Ishikawa (cell line): ENCODE measurements around the gene CCNL2.

Experiments
- CEBPB ChIP-seq: IDR thresholded peaks from 2 replicates; pipeline ENCODE4 v1.6.1; 2012
- CREB1 ChIP-seq: IDR thresholded peaks from 2 replicates; pipeline ENCODE4 v1.6.1; 2012; ENCODE audit warnings: low read depth
- EGR1 ChIP-seq: IDR thresholded peaks from 2 replicates; pipeline ENCODE4 v1.6.1; 2012
- FOXM1 ChIP-seq: IDR thresholded peaks from 2 replicates; pipeline ENCODE4 v1.6.1; 2012; ENCODE audit warnings: low read depth, borderline replicate concordance
- MAX ChIP-seq: IDR thresholded peaks from 2 replicates; pipeline ENCODE4 v1.6.1; 2012
- NFIC ChIP-seq: IDR thresholded peaks from 2 replicates; pipeline ENCODE4 v1.6.1; 2012
- RAD21 ChIP-seq: IDR thresholded peaks from 2 replicates; pipeline ENCODE4 v1.6.1; 2012; ENCODE audit warnings: low read depth
- ZBTB7A ChIP-seq: IDR thresholded peaks from 2 replicates; pipeline ENCODE4 v1.6.1; 2012; ENCODE audit warnings: low read depth

- TF ChIP-seq NFIC (no peak), MAX (no peak), RAD21 (no peak), CEBPB (no peak), ZBTB7A (no peak), CREB1 (no peak), EGR1 (no peak), FOXM1 (no peak)
Measured at GRCh38 chr1:1340791-1341548, 58.2 kb downstream of the CCNL2 start.
